Right lobe of liver (tissue), 6 donors: ENCODE measurements around the gene ADRA1B. TPM values are rescaled to one million over a fixed set of nuclear protein-coding genes. Genes with fewer than 3 reads are reported as not detected.
A peak's percentile ranks its signal among the peaks of the same experiment; 100 is the strongest.

Experiments used
- ATAC-seq, 4 donors: fragments of 200-7000 bp; cut with Tn5 transposase; one replicate each; pipeline ENCODE4 v1.9.1; 2020; ENCODE audit warnings: mild to moderate bottlenecking in 4 of 4, moderate library complexity in 4 of 4
- DNase-seq, 3 donors: peaks; one replicate each; pipeline ENCODE4 v3.0.0-alpha.2; 2020
- H3K27ac ChIP-seq, 3 donors: fragments of 200-600 bp; one replicate each; pipeline ENCODE4 v1.8.0; 2022
- H3K27me3 ChIP-seq, 2 donors: fragments of 200-600 bp; one replicate each; pipeline ENCODE4 v1.8.0; 2022
- H3K36me3 ChIP-seq, 4 donors: fragments of 200-600 bp; sonication (generic) in 1 of 4; one replicate each; pipeline versions ENCODE4 v1.5.1 to v1.8.0; 2017 to 2022; ENCODE audit warnings: control low read depth in 1 of 4
- H3K4me1 ChIP-seq, 4 donors: fragments of 200-600 bp; sonication (generic) in 1 of 4; one replicate each; pipeline versions ENCODE4 v1.5.1 to v1.8.0; 2017 to 2022; ENCODE audit warnings: control low read depth in 1 of 4
- H3K4me3 ChIP-seq, 3 donors: fragments of 200-600 bp; one replicate each; pipeline ENCODE4 v1.8.0; 2022
- H3K9me3 ChIP-seq, 4 donors: fragments of 200-600 bp; sonication (generic) in 1 of 4; one replicate each; pipeline versions ENCODE4 v1.5.1 to v1.8.0; 2017 to 2022; ENCODE audit warnings: control low read depth in 1 of 4
- CTCF ChIP-seq, 4 donors: fragments of 200-600 bp in 3 of 4; fragments of 450-650 bp in 1 of 4; IDR thresholded peaks; one replicate each; pipeline versions ENCODE4 v1.5.1 to v1.8.0; 2016 to 2022; ENCODE audit warnings: antibody characterized with exemption in 4 of 4, mild to moderate bottlenecking in 2 of 4
- POLR2A ChIP-seq: fragments of 450-650 bp; IDR thresholded peaks from one replicate; pipeline ENCODE4 v1.6.1; 2017; ENCODE audit warnings: antibody characterized with exemption, mild to moderate bottlenecking
- WGBS: methylation state at CpG from one replicate; pipeline ENCODE4 v1.1.6; 2018; ENCODE audit warnings: low coverage, low lambda C conversion rate; ENCODE audit not compliant: insufficient coverage; ENCODE audit errors: missing lambda C conversion rate; 5-methylcytosine and 5-hydroxymethylcytosine counted together
- intact Hi-C, 2 donors: fragments of 100-400 bp; cut with DNase I; formaldehyde crosslinking; loops; one replicate each; pipeline versions ENCODE4 v1.11.2 to v1.14.1; 2022
- total RNA-seq, 6 experiments: library from RNA; depleted of rRNA in 2 of 6; stranded (reverse); fragments of >200 nt in 2 of 6; fragmentation: NEBNext Ultra II Directional in 3 of 6; extraction: Animal tissue kit (Norgen Biotek cat#: 25700) in 3 of 6; gene quantifications; one replicate each; pipeline versions ENCODE4 v1.1.0 to v1.2.4, GENCODE V29; 2016 to 2023
- donor health status: DM: no; HTN: yes; CAD: no.
- donor health status: DM: no; HTN: no; CAD: no.
- donor health status: DM: no; HTN: no; CAD: no.
- donor health status: DM: no; HTN: yes; CAD: no.
- donor health status: DM: no; HTN: yes; CAD: no.

The ADRA1B gene
- total RNA-seq, 6 experiments from 2014 or later, result 7.8 to 17.1 (median 10.2) TPM

DNA sequence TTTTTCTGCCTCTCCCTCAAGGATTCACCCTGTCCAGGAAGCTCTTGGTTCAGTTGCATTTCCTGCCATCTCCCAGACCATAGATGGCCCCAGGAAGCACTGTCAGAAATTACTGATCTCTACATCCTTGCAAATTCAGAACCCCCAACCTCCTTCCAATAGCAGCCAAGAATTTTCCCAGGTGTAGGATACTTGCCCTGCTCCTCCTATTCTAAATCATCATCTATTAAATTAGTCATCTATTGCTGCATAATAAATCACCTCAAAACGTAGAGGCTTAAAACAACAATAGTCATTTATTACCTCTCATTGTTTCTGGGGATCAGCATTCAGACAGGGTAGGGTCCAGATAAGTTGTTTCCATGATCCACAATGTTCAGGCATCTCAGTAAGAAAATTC, 26.1 kb upstream of the ADRA1B start:
- Histone ChIP-seq H3K4me3 (no peak overlapping the region), H3K9me3 (no peaks in the 10 kb centered on the region), H3K4me1 (peaks cover 0 to 6% (median 0%) of the 10 kb centered on the region in 4 donors), H3K27me3 (no peaks in the 10 kb centered on the region), H3K27ac (no peak overlapping the region), H3K36me3 (no peaks in the 10 kb centered on the region)
- DNase-seq, result no peak
- WGBS, result 64% methylated on average over 1 of the region's 1 CpG
- TF ChIP-seq CTCF (IDR thresholded peaks at IDR 0.05) (no peak), POLR2A (no peak)
- intact Hi-C loops, result no loop called here
- ATAC-seq, result no peak

DNA sequence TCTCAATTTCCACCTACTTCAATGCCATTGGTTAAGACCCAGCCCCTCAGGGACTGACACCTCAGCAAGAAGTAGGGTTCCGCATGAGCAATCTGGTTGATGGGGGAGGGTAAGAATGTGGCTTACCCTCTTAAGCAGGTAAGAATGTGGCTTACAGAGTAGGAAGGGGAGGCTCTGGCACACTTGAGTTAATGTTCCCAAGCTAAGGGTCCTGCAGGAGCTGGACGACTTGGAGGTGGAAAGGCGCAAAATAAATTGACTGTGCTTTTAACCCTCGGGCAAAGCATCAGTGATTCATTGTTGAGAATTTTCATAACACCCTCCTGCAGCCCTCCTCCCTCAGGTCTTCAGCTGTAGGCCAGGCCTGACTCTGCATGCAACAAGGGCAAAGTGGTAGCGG, 24.9 kb upstream of the ADRA1B start:
- no peak overlapping the region for H3K4me3 ChIP-seq
- H3K4me1 ChIP-seq, result peaks cover 0 to 6% (median 0%) of the 10 kb centered on the region in 4 donors
- no peaks in the 10 kb centered on the region for H3K9me3 ChIP-seq
- intact Hi-C loops, result no loop called here
- DNase-seq (no peak), ATAC-seq (no peak)
- TF ChIP-seq CTCF (IDR thresholded peaks at IDR 0.05), result no peak
- no peak for TF ChIP-seq POLR2A
- no peak overlapping the region for H3K27ac ChIP-seq
- no peaks in the 10 kb centered on the region for H3K27me3 ChIP-seq
- no peaks in the 10 kb centered on the region for H3K36me3 ChIP-seq
- WGBS, result 86% methylated on average over 5 of the region's 5 CpGs

- WGBS, result 81% methylated on average over 3 of the region's 3 CpGs
- Histone ChIP-seq H3K27me3 (no peaks in the 10 kb centered on the region), H3K27ac (no peak overlapping the region), H3K36me3 (no peaks in the 10 kb centered on the region), H3K4me3 (no peak overlapping the region), H3K4me1 (peaks cover 0 to 6% (median 0%) of the 10 kb centered on the region in 4 donors), H3K9me3 (no peaks in the 10 kb centered on the region)
- ATAC-seq (no peak), DNase-seq (no peak)
- TF ChIP-seq POLR2A, result no peak
- TF ChIP-seq CTCF (IDR thresholded peaks at IDR 0.05), result no peak
- intact Hi-C loops, result no loop called here
Observed at GRCh38 chr5:159893040-159893695, 23.1 kb upstream of the ADRA1B start.

GRCh38 chr5:159894149-159894720, 22.0 kb upstream of the ADRA1B start:
- WGBS, result 55% methylated on average over 6 of the region's 7 CpGs
- peaks cover 0 to 6% (median 0%) of the 10 kb centered on the region in 4 donors for H3K4me1 ChIP-seq
- intact Hi-C loops, result no loop called here
- DNase-seq (no peak), ATAC-seq (peak in 3 of 4 donors; percentile 39 to 51 (median 41))
- no peaks in the 10 kb centered on the region for H3K36me3 ChIP-seq
- H3K4me3 ChIP-seq, result no peak overlapping the region
- no peaks in the 10 kb centered on the region for H3K27me3 ChIP-seq
- H3K27ac ChIP-seq, result no peak overlapping the region
- no peak for TF ChIP-seq POLR2A
- TF ChIP-seq CTCF (IDR thresholded peaks at IDR 0.05), result no peak
- no peaks in the 10 kb centered on the region for H3K9me3 ChIP-seq
